Measurements from ENCODE around the gene ADAMTS6.
"Not testable (repeated sequence)": the region's sequence is repeated elsewhere in the genome, so short reads cannot be mapped to it uniquely, and the experiment has no call there.

The ADAMTS6 gene

DNA sequence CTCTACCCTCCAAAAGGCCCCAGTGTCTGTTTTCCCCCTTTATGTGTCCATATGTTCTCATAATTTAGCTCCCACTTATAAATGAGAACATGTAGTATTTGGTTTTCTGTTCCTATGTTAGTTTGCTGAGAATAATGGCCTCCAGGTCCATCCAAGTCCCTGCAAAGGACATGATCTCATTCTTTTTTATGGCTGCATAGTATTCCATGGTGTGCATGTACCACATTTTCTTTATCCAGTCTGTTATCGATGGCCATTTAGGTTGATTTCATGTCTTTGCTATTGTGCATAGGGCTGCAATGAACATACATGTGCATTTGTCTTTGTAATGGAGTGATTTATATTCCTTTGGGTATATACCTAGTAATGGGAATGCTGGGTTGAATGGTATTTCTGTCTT lies 161.0 kb downstream of the ADAMTS6 start:
- DNase-seq; in situ Hi-C loops (cut with MboI; ENCODE audit: low pct_unique_long_range_greater_than_20kb, low sequenced_read_pairs): not testable (repeated sequence)

DNA sequence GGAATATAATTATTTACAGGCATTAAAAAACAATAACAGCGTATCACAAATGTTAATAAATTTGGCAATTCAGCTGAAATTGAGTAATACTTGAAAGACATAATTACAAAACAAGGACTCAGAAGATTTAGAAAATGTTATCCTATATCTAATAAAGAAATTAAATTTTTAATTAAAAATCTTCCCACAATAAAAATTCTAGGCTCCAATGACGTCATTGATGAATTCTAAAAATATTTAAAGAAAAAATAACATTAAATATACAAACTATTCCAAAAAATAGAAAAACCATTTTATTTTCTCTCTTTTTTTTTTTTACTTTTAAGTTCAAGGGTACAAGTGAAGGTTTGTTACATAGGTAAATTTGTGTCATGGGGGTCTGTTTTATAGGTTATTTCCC lies 161.5 kb downstream of the ADAMTS6 start:
- in situ Hi-C loops (cut with MboI; ENCODE audit: low pct_unique_long_range_greater_than_20kb, low sequenced_read_pairs): no loop called here
- no peak for DNase-seq

DNA sequence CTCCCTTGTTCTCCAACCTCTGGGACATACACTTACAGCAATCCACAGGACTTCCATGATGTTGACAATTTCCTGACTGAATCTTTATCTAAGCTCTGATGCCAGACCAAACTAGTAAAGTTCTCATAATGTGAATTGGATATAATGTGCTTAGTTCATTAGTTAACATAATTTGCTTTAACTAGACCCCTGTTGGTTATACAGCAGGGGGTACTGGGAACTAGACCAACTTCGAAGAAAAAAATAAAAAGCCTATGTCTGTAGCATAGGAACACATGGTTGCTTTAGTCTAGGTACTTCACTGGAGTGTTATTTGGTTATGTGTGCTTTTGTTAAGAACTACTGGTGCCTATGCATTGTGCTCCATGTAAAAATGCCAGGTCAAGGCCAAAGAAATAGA lies 173.8 kb downstream of the ADAMTS6 start:
- no peak for DNase-seq
- in situ Hi-C loops (cut with MboI; ENCODE audit: low pct_unique_long_range_greater_than_20kb, low sequenced_read_pairs): no loop called here

DNA sequence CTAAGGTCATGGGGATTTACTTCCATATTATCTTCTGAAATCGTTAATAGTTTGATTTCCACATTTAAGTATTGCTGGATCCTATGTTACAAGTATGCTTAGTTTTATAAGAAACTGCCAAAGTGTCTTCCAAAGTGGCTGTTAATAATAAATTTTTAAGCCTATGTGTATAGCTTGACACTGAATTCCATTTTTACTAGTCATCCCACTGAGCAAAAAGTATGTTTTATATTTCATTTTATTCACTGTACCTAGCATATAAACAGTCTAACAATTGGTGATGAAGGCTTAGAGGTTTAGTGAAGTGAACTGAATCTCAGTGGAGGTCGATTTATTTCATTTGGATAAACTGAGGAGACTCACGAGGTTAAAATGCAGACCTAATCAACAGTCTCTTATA lies 174.6 kb downstream of the ADAMTS6 start:
- in situ Hi-C loops (cut with MboI; ENCODE audit: low pct_unique_long_range_greater_than_20kb, low sequenced_read_pairs): no loop called here

DNA sequence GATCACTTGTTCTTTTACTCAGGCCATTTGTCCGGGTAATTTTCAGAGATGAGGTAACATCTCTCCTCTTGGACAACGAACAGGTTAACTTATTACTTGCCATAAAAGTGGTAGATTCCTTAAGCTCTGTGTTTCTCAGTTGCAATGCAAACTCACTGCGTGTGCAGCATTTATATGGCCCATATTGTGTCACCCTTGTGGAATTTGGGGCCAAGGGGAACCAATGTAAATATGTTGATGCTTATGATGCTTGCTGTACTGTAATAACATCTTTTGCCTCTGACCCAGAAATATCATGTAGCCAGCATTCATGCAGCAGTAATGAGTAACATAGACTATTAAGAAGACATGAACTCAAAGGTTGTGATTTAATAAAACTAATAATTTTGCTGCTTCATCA lies 175.8 kb downstream of the ADAMTS6 start:
- no peak for DNase-seq
- in situ Hi-C loops (cut with MboI; ENCODE audit: low pct_unique_long_range_greater_than_20kb, low sequenced_read_pairs): no loop called here

More for the DNA sequence above, 174.6 kb downstream of the ADAMTS6 start:
- DNase-seq: no peak

DNA sequence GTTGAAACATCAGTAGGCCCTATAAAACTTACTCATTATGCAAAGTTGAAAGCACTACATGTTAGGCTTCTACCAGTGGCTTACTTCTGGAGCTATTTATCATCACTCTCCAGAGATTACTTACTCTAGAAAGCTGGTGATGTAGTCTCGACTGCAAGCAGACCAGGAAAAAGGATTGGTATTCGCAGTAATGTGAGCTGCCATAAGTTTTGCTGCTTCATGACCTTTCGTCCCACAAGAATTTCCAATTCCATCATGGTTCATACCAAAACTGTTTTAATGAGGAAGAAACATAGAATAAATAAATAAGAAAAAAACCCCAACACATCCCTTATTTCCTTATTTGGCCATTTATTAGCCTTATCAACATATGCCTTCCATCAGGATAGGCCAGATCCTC lies 181.9 kb downstream of the ADAMTS6 start:
- DNase-seq: no peak

DNA sequence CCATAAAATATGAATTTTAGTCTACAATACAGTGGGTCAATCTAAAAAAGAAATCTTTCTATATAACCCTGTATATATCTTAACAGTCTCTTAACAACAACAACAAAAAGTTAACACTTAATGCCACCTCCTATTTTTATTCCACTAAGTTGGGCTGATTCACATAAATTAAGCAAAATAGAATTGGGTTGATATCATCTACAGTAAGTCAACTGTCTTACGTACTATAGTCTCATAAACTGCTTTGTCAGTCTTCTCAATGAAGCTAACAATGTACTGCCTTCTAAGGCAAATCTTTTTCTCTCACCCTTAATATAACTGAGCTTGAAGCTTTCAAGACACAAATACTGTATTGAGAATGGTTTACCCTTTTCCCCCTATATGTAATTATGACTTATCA lies 185.7 kb downstream of the ADAMTS6 start:
- in situ Hi-C loops (cut with MboI; ENCODE audit: low pct_unique_long_range_greater_than_20kb, low sequenced_read_pairs): no loop called here
- no peak for DNase-seq

More for the DNA sequence above, 181.9 kb downstream of the ADAMTS6 start:
- in situ Hi-C loops (cut with MboI; ENCODE audit: low pct_unique_long_range_greater_than_20kb, low sequenced_read_pairs): no loop called here

DNA sequence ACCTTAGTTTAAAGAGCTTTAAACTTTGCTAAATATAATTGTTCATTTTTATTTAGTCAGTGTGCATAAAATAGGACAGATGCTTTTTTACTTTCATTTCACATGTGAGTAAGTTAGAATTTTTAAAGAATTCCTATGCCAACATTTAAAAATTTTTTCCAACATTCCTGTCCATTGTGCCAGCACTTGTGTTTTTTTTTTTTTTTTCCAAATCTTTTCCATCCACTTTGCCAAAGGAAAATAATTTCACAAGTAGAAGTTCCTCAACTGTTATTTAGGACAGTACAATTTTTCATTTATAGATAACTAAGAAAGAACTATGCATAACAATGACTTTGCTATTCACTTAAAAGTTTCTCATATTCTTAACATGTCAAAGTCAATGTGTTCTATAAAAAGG lies 189.5 kb downstream of the ADAMTS6 start:
- no peak for DNase-seq
- in situ Hi-C loops (cut with MboI; ENCODE audit: low pct_unique_long_range_greater_than_20kb, low sequenced_read_pairs): no loop called here

DNA sequence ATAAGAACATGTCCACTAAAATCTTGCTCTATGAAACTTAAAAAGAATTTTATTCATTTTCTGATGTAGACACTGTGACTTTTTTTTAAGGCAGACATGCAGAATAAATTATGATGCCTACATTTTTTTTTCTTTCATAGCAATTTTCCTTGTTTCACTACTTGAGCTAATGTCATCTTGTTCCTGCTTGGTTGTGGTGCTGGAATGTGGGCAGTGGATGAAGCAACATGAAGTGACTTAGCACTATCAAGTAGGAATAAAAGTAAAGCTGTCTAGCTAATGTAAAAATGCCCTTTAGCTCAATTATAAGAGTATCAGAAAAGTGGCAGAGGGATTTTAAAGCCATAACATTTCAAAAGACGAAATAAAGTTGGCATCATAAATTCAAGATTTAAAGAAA lies 191.0 kb downstream of the ADAMTS6 start:
- no peak for DNase-seq

DNA sequence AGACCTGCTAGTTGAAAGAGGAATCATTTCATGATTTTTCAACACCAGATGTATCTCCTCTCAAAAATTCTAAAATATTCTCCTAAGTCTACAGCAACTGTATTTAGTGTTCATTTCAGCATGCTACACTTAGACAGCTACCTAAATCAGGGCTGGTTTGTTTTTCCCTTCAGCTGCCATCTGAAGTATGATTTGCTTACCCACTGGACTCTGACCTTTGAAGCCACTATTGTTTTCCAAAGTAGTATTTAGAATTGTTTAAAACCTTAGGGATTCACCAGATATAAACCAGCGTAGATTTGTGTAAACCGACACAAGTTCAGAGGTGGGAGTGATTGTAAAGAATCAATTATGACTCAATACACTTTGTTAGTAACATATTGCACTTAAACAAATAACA lies 193.1 kb downstream of the ADAMTS6 start:
- in situ Hi-C loops (cut with MboI; ENCODE audit: low pct_unique_long_range_greater_than_20kb, low sequenced_read_pairs): no loop called here
- no peak for DNase-seq

More for the DNA sequence above, 191.0 kb downstream of the ADAMTS6 start:
- in situ Hi-C loops (cut with MboI; ENCODE audit: low pct_unique_long_range_greater_than_20kb, low sequenced_read_pairs): no loop called here

DNA sequence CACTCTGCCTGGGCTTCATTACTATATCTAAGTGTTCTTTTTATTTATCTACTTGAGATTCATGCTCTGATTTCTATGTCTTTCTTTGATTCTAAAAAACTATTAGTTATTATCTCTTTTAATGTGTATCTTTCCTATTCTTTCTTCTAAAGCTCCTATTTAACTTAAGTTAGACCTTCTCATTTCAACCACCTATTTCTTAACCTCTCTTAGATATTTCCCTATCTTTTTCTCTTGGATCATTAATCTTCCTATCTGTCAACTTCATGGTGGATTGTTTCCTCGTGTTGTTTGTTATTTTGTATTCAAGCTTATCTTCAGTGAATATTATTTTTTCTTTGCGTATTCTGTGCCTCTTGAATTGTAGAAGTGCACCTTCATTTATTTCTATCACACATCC lies 202.1 kb downstream of the ADAMTS6 start:
- no peak for DNase-seq
- in situ Hi-C loops (cut with MboI; ENCODE audit: low pct_unique_long_range_greater_than_20kb, low sequenced_read_pairs): no loop called here

DNA sequence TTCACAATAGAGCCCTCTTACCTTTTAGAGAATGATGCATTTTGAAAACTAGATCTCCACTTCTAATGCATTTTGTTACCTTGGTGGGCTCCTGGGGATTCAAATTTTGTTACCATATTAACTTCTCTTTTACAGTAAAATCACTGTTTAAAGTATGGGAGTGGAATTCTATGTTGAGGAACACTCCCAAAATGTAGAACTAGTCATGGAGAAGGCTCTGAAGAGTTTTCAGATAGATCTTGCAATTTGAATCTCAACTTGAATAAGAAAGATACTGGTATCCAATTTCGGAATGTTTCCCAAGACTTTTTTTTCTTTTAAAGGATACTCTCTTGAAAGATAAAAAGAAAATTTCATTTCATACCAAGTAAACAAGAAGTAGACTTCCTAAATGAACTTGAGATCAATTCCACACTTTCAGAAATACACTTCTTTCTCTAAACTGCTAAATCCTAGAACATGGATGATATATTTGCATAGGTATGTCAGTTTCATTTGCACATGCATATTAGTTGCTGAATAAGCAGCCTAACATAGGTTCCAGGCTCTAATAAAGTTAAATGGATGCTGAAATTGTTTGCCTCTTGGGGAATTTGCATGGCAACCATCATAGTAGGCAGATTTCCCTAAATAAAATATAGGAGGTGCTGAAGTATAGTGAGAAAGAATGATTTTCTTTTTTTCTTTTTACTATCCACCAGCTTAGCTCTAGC lies 205.4 kb downstream of the ADAMTS6 start:
- in situ Hi-C loops (cut with MboI; ENCODE audit: low pct_unique_long_range_greater_than_20kb, low sequenced_read_pairs): no loop called here

DNA sequence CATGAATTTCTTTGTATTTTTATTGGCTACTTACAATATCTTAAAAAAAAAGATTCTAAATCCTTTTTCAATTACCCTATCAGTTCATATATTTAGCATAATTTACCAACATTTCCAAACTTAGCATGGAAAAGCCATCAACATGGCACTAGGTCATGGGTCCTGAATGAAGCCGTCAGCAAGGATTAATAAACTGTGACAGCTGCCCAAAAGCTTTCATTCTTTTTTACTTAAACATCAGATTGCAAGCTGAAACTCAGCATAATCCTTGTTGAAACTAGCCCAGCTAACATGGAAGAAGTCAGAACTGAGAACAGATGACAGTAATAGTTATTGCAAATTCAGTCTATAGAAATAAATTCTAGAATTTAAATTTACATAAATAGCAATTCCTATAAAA lies 209.8 kb downstream of the ADAMTS6 start:
- DNase-seq: no peak
- in situ Hi-C loops (cut with MboI; ENCODE audit: low pct_unique_long_range_greater_than_20kb, low sequenced_read_pairs): no loop called here

More for the DNA sequence above, 205.4 kb downstream of the ADAMTS6 start:
- no peak for DNase-seq

DNA sequence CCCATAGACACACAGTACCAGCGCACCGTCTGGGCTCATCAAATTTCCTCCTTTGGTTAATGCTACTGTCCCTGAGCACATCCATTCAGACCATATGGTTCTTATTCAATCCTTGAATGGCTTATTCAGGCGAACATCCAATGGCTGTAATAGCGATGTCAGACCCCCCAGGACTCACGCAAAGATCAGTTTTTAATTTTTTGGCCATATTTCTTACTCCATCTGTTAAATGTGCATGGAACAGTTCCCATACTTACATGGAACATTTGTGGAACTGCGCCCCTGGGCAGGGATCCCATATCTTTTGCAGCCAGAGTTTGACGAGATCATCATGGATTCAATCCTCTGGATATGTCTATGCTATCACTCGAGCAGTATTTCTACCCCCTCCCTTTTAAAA lies 213.2 kb downstream of the ADAMTS6 start:
- no peak for DNase-seq
- in situ Hi-C loops (cut with MboI; ENCODE audit: low pct_unique_long_range_greater_than_20kb, low sequenced_read_pairs): no loop called here

DNA sequence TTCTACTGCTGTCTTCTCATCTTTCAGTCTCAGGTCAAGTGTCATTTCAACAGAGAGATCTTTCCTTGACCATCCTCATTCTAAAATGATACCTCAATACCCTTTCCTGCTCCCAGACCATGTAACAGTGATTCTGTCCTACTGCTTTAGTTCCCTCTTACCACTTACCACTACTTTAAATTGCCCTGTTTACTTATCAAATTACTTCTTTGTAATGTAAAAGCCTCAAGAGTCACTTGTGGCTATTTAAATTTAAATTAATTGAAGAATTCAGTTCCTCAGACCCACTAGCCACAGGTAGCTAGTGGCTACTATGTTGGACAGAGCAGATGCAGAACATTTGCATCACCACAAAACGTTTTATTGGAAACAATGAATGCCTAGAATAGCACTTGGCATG lies 217.3 kb downstream of the ADAMTS6 start:
- in situ Hi-C loops (cut with MboI; ENCODE audit: low pct_unique_long_range_greater_than_20kb, low sequenced_read_pairs): no loop called here
- no peak for DNase-seq

DNA sequence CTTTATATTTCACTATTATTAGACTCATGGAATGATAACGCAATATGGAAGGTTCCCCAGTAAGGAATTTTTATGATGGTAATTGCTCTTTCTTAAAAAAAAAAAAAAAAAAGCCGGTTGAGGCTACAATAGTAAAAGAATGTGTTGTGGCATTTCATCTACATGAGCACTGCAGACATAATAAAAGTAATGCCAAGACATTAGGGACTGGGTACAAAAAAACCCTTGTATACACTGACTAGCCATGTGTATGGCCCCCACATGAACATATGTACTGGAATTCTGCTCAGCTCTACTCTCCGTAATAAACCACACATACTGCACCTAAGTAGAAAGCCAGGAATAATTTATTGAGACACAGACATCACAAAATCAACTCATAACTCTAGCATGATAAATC lies 218.4 kb downstream of the ADAMTS6 start:
- DNase-seq: no peak
- in situ Hi-C loops (cut with MboI; ENCODE audit: low pct_unique_long_range_greater_than_20kb, low sequenced_read_pairs): no loop called here

DNA sequence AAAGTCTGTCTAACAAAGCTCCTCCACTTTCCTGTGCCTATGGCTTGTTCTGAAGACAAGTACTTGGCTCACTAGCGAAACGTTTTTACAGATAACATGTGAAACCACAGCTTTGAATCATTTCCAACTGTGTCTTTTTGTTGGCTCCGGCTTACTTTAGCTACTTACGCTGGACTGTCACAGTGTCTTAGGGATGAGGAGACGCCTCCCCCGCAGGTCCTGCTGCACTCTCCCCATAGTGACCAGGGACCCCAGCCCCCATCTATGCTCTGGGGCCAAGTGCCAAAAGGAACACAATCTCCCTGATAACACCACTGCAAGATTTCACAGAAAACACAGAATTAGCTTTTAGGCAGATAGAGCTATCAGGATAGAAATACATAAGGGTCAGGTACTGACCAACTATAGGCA lies 219.1 kb downstream of the ADAMTS6 start:
- in situ Hi-C loops (cut with MboI; ENCODE audit: low pct_unique_long_range_greater_than_20kb, low sequenced_read_pairs): no loop called here
- DNase-seq: peak; percentile 38

DNA sequence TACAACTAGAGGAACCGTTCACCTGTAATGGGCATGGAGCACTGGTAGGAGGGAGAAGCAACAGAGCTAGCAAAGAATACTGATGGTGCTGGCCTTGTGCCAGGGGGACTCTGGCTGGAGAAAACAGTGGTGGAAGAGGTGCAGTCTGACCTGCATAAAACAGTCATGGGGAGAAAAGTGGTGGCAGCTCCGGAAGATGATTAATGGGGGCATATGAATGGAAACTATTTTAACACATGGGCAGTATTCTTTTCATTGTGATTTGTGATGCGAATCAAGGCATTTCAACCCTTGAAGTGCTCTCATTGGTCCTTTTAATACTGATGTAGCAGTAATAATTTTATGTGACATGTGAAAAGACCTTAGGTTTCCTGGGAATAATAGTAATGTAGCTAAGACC lies 219.6 kb downstream of the ADAMTS6 start:
- in situ Hi-C loops (cut with MboI; ENCODE audit: low pct_unique_long_range_greater_than_20kb, low sequenced_read_pairs): no loop called here
- peak; percentile 11 for DNase-seq

DNA sequence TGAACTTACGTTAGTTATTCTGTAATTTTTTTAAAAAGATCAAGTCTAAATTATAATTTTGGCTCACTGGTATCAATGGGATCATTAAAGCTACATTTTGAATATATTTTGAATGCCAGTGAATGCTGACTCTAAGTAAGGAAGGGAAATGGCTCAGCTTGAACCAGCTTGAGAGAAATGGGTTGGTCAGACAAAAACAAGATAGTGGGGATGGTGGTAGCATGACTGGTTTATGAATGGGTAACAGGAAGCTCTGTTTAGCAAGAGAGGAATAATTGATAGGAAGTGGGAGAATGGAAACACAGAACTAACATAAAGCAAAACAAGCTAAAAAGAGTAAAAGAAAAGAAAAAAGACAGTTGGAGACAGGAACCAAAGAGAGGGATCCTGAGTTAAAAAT lies 220.2 kb downstream of the ADAMTS6 start:
- peak; percentile 3 for DNase-seq
- in situ Hi-C loops (cut with MboI; ENCODE audit: low pct_unique_long_range_greater_than_20kb, low sequenced_read_pairs): no loop called here

DNA sequence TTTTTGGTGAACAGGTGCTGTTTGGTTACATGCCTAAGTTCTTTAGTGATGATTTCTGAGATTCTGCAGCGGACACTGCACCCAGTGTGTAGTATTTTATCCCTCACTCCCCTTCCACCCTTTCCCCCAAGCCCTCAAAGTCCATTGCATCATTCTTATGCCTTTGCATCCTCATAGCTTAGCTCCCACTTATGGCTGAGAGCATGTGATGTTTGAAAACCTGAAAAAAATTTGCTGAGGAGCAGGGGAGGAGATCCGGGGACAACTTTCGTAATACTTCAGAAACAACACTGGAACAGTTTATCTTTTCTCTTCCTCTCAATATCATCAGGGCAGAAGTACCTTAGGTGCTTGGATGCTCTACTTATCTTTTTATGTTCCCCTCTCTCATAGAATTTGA lies 226.4 kb downstream of the ADAMTS6 start:
- in situ Hi-C loops (cut with MboI; ENCODE audit: low pct_unique_long_range_greater_than_20kb, low sequenced_read_pairs): no loop called here
- DNase-seq: no peak

DNA sequence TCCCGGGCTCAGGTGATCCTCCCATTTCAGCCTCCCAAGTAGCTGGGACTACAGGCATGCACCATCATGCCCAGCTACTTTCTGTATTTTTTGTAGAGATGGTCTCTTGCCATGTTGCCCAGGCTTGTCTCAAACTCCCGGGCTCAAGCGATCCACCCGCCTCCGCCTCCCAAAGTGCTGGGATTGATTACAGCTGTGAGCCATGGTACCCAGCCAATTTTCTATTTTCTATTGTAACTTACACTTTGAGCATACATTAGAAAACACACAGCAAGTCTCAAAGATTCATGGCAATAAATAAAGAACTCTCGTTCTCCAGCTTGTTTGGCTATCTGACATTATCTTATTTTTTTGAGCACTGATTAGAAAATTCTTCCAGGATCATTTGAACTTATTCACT lies 228.7 kb downstream of the ADAMTS6 start:
- DNase-seq: no peak
- in situ Hi-C loops (cut with MboI; ENCODE audit: low pct_unique_long_range_greater_than_20kb, low sequenced_read_pairs): no loop called here

Data from KBM-7 (cell line).